ENCODE measurements around the gene VIPR1.

The VIPR1 gene

DNA sequence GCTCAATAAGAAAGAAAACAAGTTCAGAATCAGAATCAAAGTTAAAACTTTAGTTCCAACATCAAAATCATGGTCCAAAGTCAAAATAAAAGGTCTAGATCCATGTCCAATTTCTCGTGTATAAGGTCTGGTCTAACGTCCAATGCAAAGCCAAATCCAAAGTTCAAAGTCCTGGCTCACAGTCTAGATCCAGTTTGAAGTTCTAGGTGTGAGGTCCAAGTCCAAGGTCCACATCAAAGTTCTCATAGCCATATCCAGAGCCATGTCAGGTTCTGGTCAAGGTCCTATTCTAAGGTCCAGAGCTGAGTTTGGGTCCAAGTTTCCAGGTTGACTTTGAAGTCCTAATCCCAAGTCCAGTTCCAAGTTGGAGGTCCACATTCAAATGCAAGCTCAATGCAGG is 40.7 kb upstream of the VIPR1 start:
- Histone ChIP-seq H3K4me2 (ENCODE audit: low read length) (no peak overlapping the region), H3F3A (ENCODE audit: insufficient read depth, low read length) (no peaks in the 10 kb centered on the region), H2AFZ (ENCODE audit: low read length) (no peak overlapping the region), H3K36me3 (ENCODE audit: insufficient read depth, low read length) (no peaks in the 10 kb centered on the region), H3K79me2 (ENCODE audit: insufficient read depth, low read length) (no peaks in the 10 kb centered on the region), H3K4me3 (ENCODE audit: low read depth, low read length, poor library complexity, severe bottlenecking) (no peak overlapping the region), H3K27me3 (ENCODE audit: insufficient read depth, low read length) (no peaks in the 10 kb centered on the region), H3K9me3 (ENCODE audit: low read length) (no peaks in the 10 kb centered on the region), H3K4me1 (ENCODE audit: insufficient read depth, low read length, severe bottlenecking) (no peaks in the 10 kb centered on the region), H3K27ac (ENCODE audit: low read depth, low read length, poor library complexity, severe bottlenecking) (no peak overlapping the region), H3K9ac (ENCODE audit: low read length) (no peak overlapping the region), H4K20me1 (ENCODE audit: insufficient read depth, low read length) (no peaks in the 10 kb centered on the region), H3K9me2 (ENCODE audit: low read depth, low read length) (no peaks in the 10 kb centered on the region)
- no peak for TF ChIP-seq EZH2 (IDR thresholded peaks at IDR 0.05; ENCODE audit: borderline replicate concordance, low read length)
- TF ChIP-seq, protein P1, sequence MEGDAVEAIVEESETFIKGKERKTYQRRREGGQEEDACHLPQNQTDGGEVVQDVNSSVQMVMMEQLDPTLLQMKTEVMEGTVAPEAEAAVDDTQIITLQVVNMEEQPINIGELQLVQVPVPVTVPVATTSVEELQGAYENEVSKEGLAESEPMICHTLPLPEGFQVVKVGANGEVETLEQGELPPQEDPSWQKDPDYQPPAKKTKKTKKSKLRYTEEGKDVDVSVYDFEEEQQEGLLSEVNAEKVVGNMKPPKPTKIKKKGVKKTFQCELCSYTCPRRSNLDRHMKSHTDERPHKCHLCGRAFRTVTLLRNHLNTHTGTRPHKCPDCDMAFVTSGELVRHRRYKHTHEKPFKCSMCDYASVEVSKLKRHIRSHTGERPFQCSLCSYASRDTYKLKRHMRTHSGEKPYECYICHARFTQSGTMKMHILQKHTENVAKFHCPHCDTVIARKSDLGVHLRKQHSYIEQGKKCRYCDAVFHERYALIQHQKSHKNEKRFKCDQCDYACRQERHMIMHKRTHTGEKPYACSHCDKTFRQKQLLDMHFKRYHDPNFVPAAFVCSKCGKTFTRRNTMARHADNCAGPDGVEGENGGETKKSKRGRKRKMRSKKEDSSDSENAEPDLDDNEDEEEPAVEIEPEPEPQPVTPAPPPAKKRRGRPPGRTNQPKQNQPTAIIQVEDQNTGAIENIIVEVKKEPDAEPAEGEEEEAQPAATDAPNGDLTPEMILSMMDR (IDR thresholded peaks at IDR 0.05; ENCODE audit: low read length): no peak

DNA sequence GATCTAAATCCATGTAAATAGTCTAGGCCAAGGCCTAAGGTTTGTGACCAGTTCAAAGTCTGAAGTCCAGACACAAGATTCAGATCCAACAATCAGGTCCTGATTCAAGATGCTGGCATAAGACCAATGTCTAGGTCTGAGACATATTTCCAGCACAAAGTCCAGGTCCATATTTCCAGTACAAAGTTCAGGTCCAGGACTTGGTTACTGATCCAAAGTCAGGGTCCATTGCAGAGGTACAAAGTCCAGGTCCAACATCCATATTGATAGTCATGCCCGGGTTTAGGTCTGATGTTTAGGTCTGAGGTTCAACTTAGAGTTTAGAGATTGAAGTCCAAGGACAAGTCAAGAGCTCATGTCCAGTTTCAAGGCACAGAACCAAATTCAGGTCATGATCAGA is 39.4 kb upstream of the VIPR1 start:
- H2AFZ ChIP-seq (ENCODE audit: low read length): no peak overlapping the region
- H3F3A ChIP-seq (ENCODE audit: insufficient read depth, low read length): no peaks in the 10 kb centered on the region
- no peaks in the 10 kb centered on the region for H3K9me3 ChIP-seq (ENCODE audit: low read length)
- no peaks in the 10 kb centered on the region for H3K36me3 ChIP-seq (ENCODE audit: insufficient read depth, low read length)
- H3K79me2 ChIP-seq (ENCODE audit: insufficient read depth, low read length): no peaks in the 10 kb centered on the region
- no peak overlapping the region for H3K4me2 ChIP-seq (ENCODE audit: low read length)
- no peaks in the 10 kb centered on the region for H3K4me1 ChIP-seq (ENCODE audit: insufficient read depth, low read length, severe bottlenecking)
- H4K20me1 ChIP-seq (ENCODE audit: insufficient read depth, low read length): no peaks in the 10 kb centered on the region
- no peaks in the 10 kb centered on the region for H3K9me2 ChIP-seq (ENCODE audit: low read depth, low read length)
- no peak overlapping the region for H3K27ac ChIP-seq (ENCODE audit: low read depth, low read length, poor library complexity, severe bottlenecking)
- H3K4me3 ChIP-seq (ENCODE audit: low read depth, low read length, poor library complexity, severe bottlenecking): no peak overlapping the region
- H3K27me3 ChIP-seq (ENCODE audit: insufficient read depth, low read length): no peaks in the 10 kb centered on the region
- no peak overlapping the region for H3K9ac ChIP-seq (ENCODE audit: low read length)
- TF ChIP-seq, protein P1 (IDR thresholded peaks at IDR 0.05; ENCODE audit: low read length): no peak
- no peak for TF ChIP-seq EZH2 (IDR thresholded peaks at IDR 0.05; ENCODE audit: borderline replicate concordance, low read length)

DNA sequence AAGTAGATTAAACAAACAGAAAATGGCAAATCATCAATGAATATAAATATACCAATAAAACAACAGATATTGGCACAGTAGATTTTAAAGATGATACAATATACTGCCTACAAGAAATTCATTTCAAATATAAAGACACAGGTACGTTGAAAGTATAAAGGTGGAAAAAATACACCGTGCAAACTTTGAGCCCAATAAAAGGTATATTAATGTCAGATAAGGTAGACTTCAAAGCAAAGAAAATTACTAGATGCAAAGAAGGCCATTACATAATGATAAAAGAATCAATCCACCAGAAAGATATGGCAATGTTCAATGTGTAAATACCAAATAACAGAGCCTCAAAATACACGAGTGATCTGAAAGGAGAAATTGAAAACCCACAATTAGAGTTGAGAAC is 34.3 kb upstream of the VIPR1 start:
- no peaks in the 10 kb centered on the region for H3K9me2 ChIP-seq (ENCODE audit: low read depth, low read length)
- no peak overlapping the region for H3K4me2 ChIP-seq (ENCODE audit: low read length)
- no peaks in the 10 kb centered on the region for H3K9me3 ChIP-seq (ENCODE audit: low read length)
- H3K79me2 ChIP-seq (ENCODE audit: insufficient read depth, low read length): no peaks in the 10 kb centered on the region
- H4K20me1 ChIP-seq (ENCODE audit: insufficient read depth, low read length): no peaks in the 10 kb centered on the region
- no peaks in the 10 kb centered on the region for H3K27me3 ChIP-seq (ENCODE audit: insufficient read depth, low read length)
- H3K27ac ChIP-seq (ENCODE audit: low read depth, low read length, poor library complexity, severe bottlenecking): no peak overlapping the region
- no peak overlapping the region for H3K9ac ChIP-seq (ENCODE audit: low read length)
- no peaks in the 10 kb centered on the region for H3K4me1 ChIP-seq (ENCODE audit: insufficient read depth, low read length, severe bottlenecking)
- no peak overlapping the region for H3K4me3 ChIP-seq (ENCODE audit: low read depth, low read length, poor library complexity, severe bottlenecking)
- no peaks in the 10 kb centered on the region for H3K36me3 ChIP-seq (ENCODE audit: insufficient read depth, low read length)
- no peak overlapping the region for H2AFZ ChIP-seq (ENCODE audit: low read length)
- TF ChIP-seq, protein P1 (IDR thresholded peaks at IDR 0.05; ENCODE audit: low read length): no peak
- TF ChIP-seq EZH2 (IDR thresholded peaks at IDR 0.05; ENCODE audit: borderline replicate concordance, low read length): no peak
- H3F3A ChIP-seq (ENCODE audit: insufficient read depth, low read length): no peaks in the 10 kb centered on the region
